Measurements from ENCODE around the gene PACS2.

DNA sequence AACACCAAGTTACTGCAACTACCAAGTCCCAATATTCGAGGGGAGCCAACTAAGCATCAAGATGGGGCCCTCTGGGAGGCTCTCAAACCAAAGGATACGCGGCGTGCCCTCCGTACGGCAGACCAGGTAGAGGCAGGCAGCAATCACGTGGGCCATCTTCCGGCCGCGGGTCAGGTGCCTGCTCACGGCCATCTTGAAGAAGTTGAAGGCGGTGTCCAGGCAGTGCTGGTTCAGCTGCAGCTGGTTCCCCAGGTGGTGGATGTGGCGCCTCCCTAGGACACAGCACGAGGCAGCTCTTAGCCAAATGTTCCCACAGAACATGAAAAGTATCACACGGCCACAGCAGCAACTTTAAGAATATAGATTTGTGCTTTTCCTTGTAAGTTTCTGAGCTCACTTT is 41.9 kb upstream of the PACS2 start:
- TF ChIP-seq CTCF (IDR thresholded peaks at IDR 0.05) (no peak), POLR2A (IDR thresholded peaks at IDR 0.05) (no peak)

All from testis (tissue), 2 donors.